Thyroid gland (tissue), 4 donors: ENCODE data around the gene COL20A1.

Source experiments
- POLR2A ChIP-seq, 2 donors: fragments of 450-650 bp; IDR thresholded peaks; one replicate each; pipeline ENCODE4 v1.6.1; 2017; ENCODE audit warnings: antibody characterized with exemption in 2 of 2, mild to moderate bottlenecking in 2 of 2, moderate library complexity in 1 of 2
- TF ChIP-seq, protein P1 (sequence below), 6 experiments: fragments of 200-600 bp in 3 of 6; fragments of 450-650 bp in 3 of 6; sonication (generic) in 3 of 6; IDR thresholded peaks; one replicate each; pipeline ENCODE4 v1.5.1; 2016 to 2019; ENCODE audit warnings: antibody characterized with exemption in 6 of 6, mild to moderate bottlenecking in 2 of 6, inconsistent platforms in 1 of 6, moderate library complexity in 1 of 6

DNA sequence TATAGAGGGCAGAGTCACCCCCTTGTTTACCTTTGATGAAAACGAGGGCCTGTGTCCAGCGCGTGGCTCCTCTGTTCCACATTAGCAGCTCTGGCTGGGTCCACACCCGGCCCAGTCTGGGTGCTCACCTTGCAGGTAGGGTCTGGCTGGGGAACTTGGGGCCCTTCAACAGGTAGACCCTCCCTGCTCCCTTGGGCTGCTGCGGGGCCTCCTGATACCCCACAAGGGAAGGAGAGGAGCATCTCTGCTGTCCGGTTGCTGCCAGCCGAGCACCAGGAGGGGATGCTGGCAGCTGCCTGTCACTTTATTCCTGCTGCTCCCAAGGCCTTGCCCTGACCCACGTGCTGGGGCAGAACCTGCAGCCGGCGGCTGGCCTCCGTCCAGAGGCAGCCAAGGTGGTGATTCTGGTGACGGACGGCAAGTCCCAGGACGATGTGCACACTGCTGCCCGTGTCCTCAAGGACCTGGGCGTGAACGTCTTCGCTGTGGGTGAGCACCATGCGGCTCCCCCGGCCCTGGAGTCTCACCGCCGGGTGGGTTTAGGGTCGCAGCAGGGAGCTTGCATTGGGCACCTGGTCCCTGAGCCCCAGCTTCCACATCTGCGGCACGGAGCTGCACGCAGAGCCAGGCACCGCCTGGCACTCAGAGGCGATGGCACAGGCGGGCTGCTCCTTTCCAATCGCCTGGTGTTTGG is 15.4 kb downstream of the COL20A1 start:
- TF ChIP-seq, protein P1, sequence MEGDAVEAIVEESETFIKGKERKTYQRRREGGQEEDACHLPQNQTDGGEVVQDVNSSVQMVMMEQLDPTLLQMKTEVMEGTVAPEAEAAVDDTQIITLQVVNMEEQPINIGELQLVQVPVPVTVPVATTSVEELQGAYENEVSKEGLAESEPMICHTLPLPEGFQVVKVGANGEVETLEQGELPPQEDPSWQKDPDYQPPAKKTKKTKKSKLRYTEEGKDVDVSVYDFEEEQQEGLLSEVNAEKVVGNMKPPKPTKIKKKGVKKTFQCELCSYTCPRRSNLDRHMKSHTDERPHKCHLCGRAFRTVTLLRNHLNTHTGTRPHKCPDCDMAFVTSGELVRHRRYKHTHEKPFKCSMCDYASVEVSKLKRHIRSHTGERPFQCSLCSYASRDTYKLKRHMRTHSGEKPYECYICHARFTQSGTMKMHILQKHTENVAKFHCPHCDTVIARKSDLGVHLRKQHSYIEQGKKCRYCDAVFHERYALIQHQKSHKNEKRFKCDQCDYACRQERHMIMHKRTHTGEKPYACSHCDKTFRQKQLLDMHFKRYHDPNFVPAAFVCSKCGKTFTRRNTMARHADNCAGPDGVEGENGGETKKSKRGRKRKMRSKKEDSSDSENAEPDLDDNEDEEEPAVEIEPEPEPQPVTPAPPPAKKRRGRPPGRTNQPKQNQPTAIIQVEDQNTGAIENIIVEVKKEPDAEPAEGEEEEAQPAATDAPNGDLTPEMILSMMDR (IDR thresholded peaks at IDR 0.05), result no peak
- no peak for TF ChIP-seq POLR2A (IDR thresholded peaks at IDR 0.05)
